Suprapubic skin (tissue), 3 donors: ENCODE results near the gene CFAP58.

Experiments used
- CTCF ChIP-seq, 2 donors: fragments of 200-600 bp in 1 of 2; fragments of 450-650 bp in 1 of 2; sonication (generic) in 1 of 2; IDR thresholded peaks; one replicate each; pipeline ENCODE4 v1.5.1; 2016 to 2019; ENCODE audit warnings: antibody characterized with exemption in 2 of 2, mild to moderate bottlenecking in 1 of 2, moderate library complexity in 1 of 2
- EP300 ChIP-seq: sonication (generic); formaldehyde crosslinking; IDR thresholded peaks from one replicate; pipeline ENCODE4 v1.6.1; 2017; ENCODE audit warnings: antibody characterized with exemption

GRCh38 chr10:104371753-104372152 is 18.1 kb downstream of the CFAP58 start:
- TF ChIP-seq CTCF (IDR thresholded peaks at IDR 0.05) (no peak), EP300 (no peak)
